Right cardiac atrium (tissue), 5 donors: ENCODE data around the gene SLC17A2. TPM values are rescaled to one million over a fixed set of nuclear protein-coding genes. Genes with fewer than 3 reads are reported as not detected.

Source experiments
- ATAC-seq, 2 donors: fragments of 200-7000 bp; cut with Tn5 transposase; one replicate each; pipeline versions ENCODE4 v1.8.0 to v1.9.1; 2020; ENCODE audit warnings: moderate library complexity in 2 of 2, mild to moderate bottlenecking in 1 of 2
- DNase-seq, 3 donors: peaks; one replicate each; pipeline ENCODE4 v3.0.0-alpha.2; 2020
- H3K27ac ChIP-seq: one replicate; pipeline ENCODE4 v1.5.1; 2013; ENCODE audit warnings: mild to moderate bottlenecking, low read length, control low read depth, moderate library complexity
- H3K27me3 ChIP-seq: one replicate; pipeline ENCODE4 v1.6.1; 2013; ENCODE audit not compliant: control insufficient read depth, insufficient read depth
- H3K4me1 ChIP-seq: one replicate; pipeline ENCODE4 v1.6.1; 2013; ENCODE audit warnings: low read length; ENCODE audit not compliant: control insufficient read depth, insufficient read depth
- H3K4me3 ChIP-seq: one replicate; pipeline ENCODE4 v1.5.1; 2013; ENCODE audit warnings: low read length, control low read depth
- H3K9me3 ChIP-seq: one replicate; pipeline ENCODE4 v1.6.1; 2013; ENCODE audit warnings: low read length; ENCODE audit not compliant: control insufficient read depth
- WGBS: extraction: QIAGEN DNeasy Blood & Tissue Kit; methylation state at CpG from one replicate; pipeline ENCODE4 v1.1.7; 2013; 5-methylcytosine and 5-hydroxymethylcytosine counted together
- intact Hi-C, 4 donors: fragments of 100-400 bp; cut with DNase I; formaldehyde crosslinking; loops; one replicate each; pipeline versions ENCODE4 v1.11.0 to v1.14.0; 2022 to 2023
- polyA plus RNA-seq: library from polyadenylated mRNA; stranded (reverse); fragments of 200-250 nt; gene quantifications from one replicate; pipeline ENCODE4 v1.2.3, GENCODE V29; 2013
- total RNA-seq, 4 donors: library from RNA; stranded (reverse); fragmentation: NEBNext Ultra II Directional; extraction: Animal tissue kit (Norgen Biotek cat#: 25700); gene quantifications; one replicate each; pipeline ENCODE4 v1.2.1, GENCODE V29; 2021
- donor health status: healthy with polysubstance abuse.
- donor health status: DM: no; HTN: yes; CAD: no.
- donor health status: DM: no; HTN: no; CAD: no.
- donor health status: DM: no; HTN: yes; CAD: no; lungs with severe emphysema.
- donor health status: DM: yes; HTN: yes; CAD: no.

SLC17A2 gene
- total and polyA plus RNA-seq, 5 donors = not detected

- H3K9me3 ChIP-seq = no peaks in the 10 kb centered on the region
- no peaks in the 10 kb centered on the region for H3K27me3 ChIP-seq
- H3K27ac ChIP-seq = no peak overlapping the region
- intact Hi-C loops = no loop called here
- WGBS = 87% methylated on average over 4 of the region's 4 CpGs
- ATAC-seq (no peak), DNase-seq (no peak)
- no peak overlapping the region for H3K4me3 ChIP-seq
- H3K4me1 ChIP-seq = no peaks in the 10 kb centered on the region
Observed at GRCh38 chr6:25880601-25881000, 49.9 kb downstream of the SLC17A2 start.

GRCh38 chr6:25878721-25879322 is 51.7 kb downstream of the SLC17A2 start:
- no peaks in the 10 kb centered on the region for H3K4me1 ChIP-seq
- 97% methylated on average over 2 of the region's 2 CpGs for WGBS
- no peaks in the 10 kb centered on the region for H3K27me3 ChIP-seq
- no peak for DNase-seq
- ATAC-seq = no peak
- H3K27ac ChIP-seq = no peak overlapping the region
- no peak overlapping the region for H3K4me3 ChIP-seq
- intact Hi-C loops = no loop called here
- H3K9me3 ChIP-seq = no peaks in the 10 kb centered on the region

GRCh38 chr6:25875926-25876602 is 54.4 kb downstream of the SLC17A2 start:
- no peak for DNase-seq
- no peaks in the 10 kb centered on the region for H3K4me1 ChIP-seq
- H3K27ac ChIP-seq = no peak overlapping the region
- H3K27me3 ChIP-seq = no peaks in the 10 kb centered on the region
- H3K9me3 ChIP-seq = no peaks in the 10 kb centered on the region
- WGBS = 75% methylated on average over 3 of the region's 3 CpGs
- no peak overlapping the region for H3K4me3 ChIP-seq
- intact Hi-C loops = no loop called here
- ATAC-seq = no peak

GRCh38 chr6:25875563-25875905 is 55.0 kb downstream of the SLC17A2 start:
- Histone ChIP-seq H3K27ac (no peak overlapping the region), H3K9me3 (no peaks in the 10 kb centered on the region), H3K27me3 (no peaks in the 10 kb centered on the region), H3K4me3 (no peak overlapping the region), H3K4me1 (no peaks in the 10 kb centered on the region)
- WGBS = 74% methylated on average over 3 of the region's 3 CpGs
- no peak for ATAC-seq
- intact Hi-C loops = no loop called here
- no peak for DNase-seq

- ATAC-seq (no peak), DNase-seq (no peak)
- Histone ChIP-seq H3K9me3 (no peaks in the 10 kb centered on the region), H3K4me1 (no peaks in the 10 kb centered on the region), H3K27me3 (no peaks in the 10 kb centered on the region), H3K27ac (no peak overlapping the region), H3K4me3 (no peak overlapping the region)
- intact Hi-C loops = no loop called here
- WGBS = 87% methylated on average over 3 of the region's 3 CpGs
Observed at GRCh38 chr6:25874822-25875562, 55.5 kb downstream of the SLC17A2 start.

GRCh38 chr6:25874118-25874517 is 56.4 kb downstream of the SLC17A2 start, which contains the start of gene SLC17A3:
Gene SLC17A3 (minus strand): TSS chr6:25874243. CDS start chr6:25868387, 5,856 bp downstream.
- no peaks in the 10 kb centered on the region for H3K9me3 ChIP-seq
- intact Hi-C loops = no loop called here
- no peak within 1 kb of the TSS for H3K4me3 ChIP-seq
- no peaks in the 10 kb centered on the region for H3K4me1 ChIP-seq
- no peaks in the 10 kb centered on the region for H3K27me3 ChIP-seq
- 95% methylated on average over 3 of the region's 3 CpGs for WGBS
- ATAC-seq (no peak), DNase-seq (no peak)
- H3K27ac ChIP-seq = no peak within 1 kb of the TSS

GRCh38 chr6:25872814-25873213 is 57.7 kb downstream of the SLC17A2 start:
- intact Hi-C loops = no loop called here
- H3K27me3 ChIP-seq = no peaks in the 10 kb centered on the region
- WGBS = 98% methylated on average over 1 of the region's 1 CpG
- H3K9me3 ChIP-seq = no peaks in the 10 kb centered on the region
- no peak overlapping the region for H3K27ac ChIP-seq
- no peaks in the 10 kb centered on the region for H3K4me1 ChIP-seq
- no peak overlapping the region for H3K4me3 ChIP-seq
- ATAC-seq = no peak
- DNase-seq = no peak

- no peaks in the 10 kb centered on the region for H3K27me3 ChIP-seq
- intact Hi-C loops = no loop called here
- no peaks in the 10 kb centered on the region for H3K4me1 ChIP-seq
- DNase-seq (no peak), ATAC-seq (no peak)
- no peak overlapping the region for H3K27ac ChIP-seq
- H3K9me3 ChIP-seq = no peaks in the 10 kb centered on the region
- no peak overlapping the region for H3K4me3 ChIP-seq
- WGBS = 33% methylated on average over 1 of the region's 1 CpG
Observed at GRCh38 chr6:25869840-25870239, 60.7 kb downstream of the SLC17A2 start.

- Histone ChIP-seq H3K27ac (no peak overlapping the region), H3K4me1 (no peaks in the 10 kb centered on the region), H3K9me3 (no peaks in the 10 kb centered on the region), H3K4me3 (no peak overlapping the region), H3K27me3 (no peaks in the 10 kb centered on the region)
- intact Hi-C loops = no loop called here
- no peak for DNase-seq
- no peak for ATAC-seq
- WGBS = 78% methylated on average over 3 of the region's 3 CpGs
Observed at GRCh38 chr6:25868436-25869183, 61.9 kb downstream of the SLC17A2 start.

GRCh38 chr6:25866011-25866410 is 64.5 kb downstream of the SLC17A2 start:
- Histone ChIP-seq H3K4me1 (no peaks in the 10 kb centered on the region), H3K27ac (no peak overlapping the region), H3K4me3 (no peak overlapping the region), H3K27me3 (no peaks in the 10 kb centered on the region), H3K9me3 (no peaks in the 10 kb centered on the region)
- WGBS = 72% methylated on average over 3 of the region's 3 CpGs
- DNase-seq (no peak), ATAC-seq (no peak)
- intact Hi-C loops = no loop called here

- Histone ChIP-seq H3K9me3 (no peaks in the 10 kb centered on the region), H3K27ac (no peak overlapping the region), H3K4me1 (no peaks in the 10 kb centered on the region), H3K27me3 (no peaks in the 10 kb centered on the region), H3K4me3 (no peak overlapping the region)
- ATAC-seq (no peak), DNase-seq (no peak)
- WGBS = 89% methylated on average over 2 of the region's 2 CpGs
- intact Hi-C loops = no loop called here
Observed at GRCh38 chr6:25863360-25863759, 67.1 kb downstream of the SLC17A2 start.
